ENCODE data around the gene RXRA. TPM values are rescaled to one million over a fixed set of nuclear protein-coding genes. Genes with fewer than 3 reads are reported as not detected.

The RXRA gene
- total and polyA plus RNA-seq, 10 of the 15 experiments (the other 5 are each of a cell fraction or from before 2014, with no cell fraction given), result 0.89 to 36.8 (median 11.1) TPM

GRCh38 chr9:134429481-134429880, 103.2 kb downstream of the RXRA start:
- H3K27me3 ChIP-seq (replicated peaks in 1 of 2; ENCODE audit: control insufficient read depth in 2 of 2, insufficient read depth in 2 of 2, low read length in 1 of 2), result no peaks in the 10 kb centered on the region
- intact Hi-C loops (cut with micrococcal nuclease; ENCODE audit: unreplicated experiment), result no loop called here
- RAD21 ChIA-PET (ENCODE audit: unreplicated experiment), result interaction anchor here (1.4 to 2.6 kb wide), 2 partner anchors 34 to 38 kb away, joined by 4 to 11 read pairs; no protein-coding TSS in a partner anchor
- no TSS peak for BruUV-seq (replicated peaks)
- no peak overlapping the region for H3K4me3 ChIP-seq
- TF ChIP-seq STAT3 (IDR thresholded peaks at IDR 0.05; ENCODE audit: low read depth, low read length), result no peak
- no peak for TF ChIP-seq TCF3 (IDR thresholded peaks at IDR 0.05; ENCODE audit: borderline replicate concordance, insufficient read depth, low read depth, low read length)
- no peak for TF ChIP-seq ZBTB33 (IDR thresholded peaks at IDR 0.05)
- TF ChIP-seq ZBED1 (IDR thresholded peaks at IDR 0.05; ENCODE audit: borderline replicate concordance), result no peak
- no peak for TF ChIP-seq CBX5 (IDR thresholded peaks at IDR 0.05; ENCODE audit: low read depth)
- TF ChIP-seq EP300 (IDR thresholded peaks at IDR 0.05; ENCODE audit: borderline replicate concordance in 1 of 2, control insufficient read depth in 1 of 2, low read depth in 2 of 2, low read length in 2 of 2), result no peak
- no peak for TF ChIP-seq SREBF1 (IDR thresholded peaks at IDR 0.05; ENCODE audit: low read length)
- no peak for TF ChIP-seq MXI1 (IDR thresholded peaks at IDR 0.05; ENCODE audit: low read depth, low read length)
- ATAC-seq (no peak), FAIRE-seq (no peak), DNase-seq (ENCODE audit: low read depth, low spot score) (no peak)
- no peaks in the 10 kb centered on the region for H4K20me1 ChIP-seq (ENCODE audit: control insufficient read depth, insufficient read depth)
- no peak overlapping the region for H3K4me2 ChIP-seq (ENCODE audit: control insufficient read depth, insufficient read depth)
- SMC1A ChIA-PET (ENCODE audit: uncharacterized antibody, unreplicated experiment), result interaction anchor here (1.2 to 1.6 kb wide), 2 partner anchors 22 to 39 kb away, joined by 3 to 6 read pairs; no protein-coding TSS in a partner anchor
- no peak overlapping the region for H2AFZ ChIP-seq (ENCODE audit: control insufficient read depth, low read depth, low read length)
- CTCF ChIA-PET, result no interaction called here
- in situ Hi-C loops (cut with MboI), result no loop called here
- 96% methylated on average over 21 of the region's 21 CpGs for WGBS (ENCODE audit: insufficient coverage, insufficient replicate concordance, low lambda C conversion rate, missing lambda C conversion rate)
- peaks cover 0 to 8% of the 10 kb centered on the region in 2 experiments; a peak in 3 of 4 replicates for H3K36me3 ChIP-seq (ENCODE audit: control insufficient read depth in 2 of 2, insufficient read depth in 2 of 2, low read length in 1 of 2)
- POLR2A ChIA-PET, result interaction anchor here (0.8 kb wide), 1 partner anchor 37 kb away, joined by 4 read pairs; no protein-coding TSS in a partner anchor
- no peaks in the 10 kb centered on the region for H3K9me3 ChIP-seq (replicated peaks; ENCODE audit: control insufficient read depth, insufficient read depth, low read length)
- no peak overlapping the region for H3K27ac ChIP-seq (ENCODE audit: control insufficient read depth, insufficient read depth)
- peaks cover 8% of the 10 kb centered on the region for H3K4me1 ChIP-seq (ENCODE audit: control insufficient read depth, insufficient read depth, low read length)
- no peaks in the 10 kb centered on the region for H3K79me2 ChIP-seq (ENCODE audit: control insufficient read depth, insufficient read depth, low read length)
- H3K9ac ChIP-seq (ENCODE audit: control insufficient read depth, insufficient read depth, low read length), result no peak overlapping the region

Measured in GM12878 (cell line).